Measurements from ENCODE around the gene ACY1.

Gene ACY1

GRCh38 chr3:51945926-51946705, 37.2 kb upstream of the ACY1 start:
- DNase-seq (ENCODE audit: low read depth): no peak

DNA sequence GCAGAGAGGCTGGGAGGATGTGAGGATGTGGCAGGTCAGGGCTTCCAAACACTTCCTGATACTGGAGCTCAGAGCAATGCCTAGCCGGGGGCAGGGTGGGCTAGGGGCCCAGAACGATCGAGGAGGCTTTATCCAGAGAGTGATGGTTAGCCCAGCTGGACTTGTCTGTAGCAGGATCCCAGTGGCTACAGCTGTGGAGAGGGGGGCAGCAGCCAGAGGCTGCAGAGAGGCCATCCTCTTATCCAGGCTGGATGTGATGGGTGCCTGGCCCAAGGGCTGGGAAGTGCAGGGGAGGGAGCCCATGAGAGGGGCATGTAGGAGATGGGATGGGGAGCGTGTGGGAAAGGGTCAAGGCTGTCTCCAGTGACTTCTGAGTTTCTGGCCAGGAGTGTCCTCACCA, 36.5 kb upstream of the ACY1 start:
- DNase-seq (ENCODE audit: low read depth): no peak

GRCh38 chr3:51947215-51947900, 36.0 kb upstream of the ACY1 start:
- no peak for DNase-seq (ENCODE audit: low read depth)

DNA sequence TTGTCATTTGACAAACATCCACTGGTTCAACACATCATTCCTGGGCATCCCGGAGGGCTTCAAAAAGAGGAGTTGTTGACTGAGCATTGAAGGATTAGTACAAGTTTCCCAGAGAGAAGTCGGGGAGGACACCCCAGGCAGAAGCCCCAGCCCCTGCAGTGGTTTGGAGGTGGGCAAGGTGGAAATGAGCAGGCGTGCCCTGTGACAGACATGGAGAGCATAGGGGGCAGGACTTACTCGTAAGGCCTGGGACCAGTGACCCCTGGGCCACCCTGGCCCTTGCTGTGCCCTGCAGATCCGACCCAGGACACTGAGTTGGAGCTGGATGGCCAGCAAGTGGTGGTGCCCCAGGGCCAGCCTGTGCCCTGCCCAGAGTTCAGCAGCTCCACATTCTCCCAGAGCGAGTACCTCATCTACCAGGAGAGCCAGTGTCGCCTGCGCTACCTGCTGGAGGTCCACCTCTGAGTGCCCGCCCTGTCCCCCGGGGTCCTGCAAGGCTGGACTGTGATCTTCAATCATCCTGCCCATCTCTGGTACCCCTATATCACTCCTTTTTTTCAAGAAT, 35.2 kb upstream of the ACY1 start:
- DNase-seq (ENCODE audit: low read depth): no peak

DNA sequence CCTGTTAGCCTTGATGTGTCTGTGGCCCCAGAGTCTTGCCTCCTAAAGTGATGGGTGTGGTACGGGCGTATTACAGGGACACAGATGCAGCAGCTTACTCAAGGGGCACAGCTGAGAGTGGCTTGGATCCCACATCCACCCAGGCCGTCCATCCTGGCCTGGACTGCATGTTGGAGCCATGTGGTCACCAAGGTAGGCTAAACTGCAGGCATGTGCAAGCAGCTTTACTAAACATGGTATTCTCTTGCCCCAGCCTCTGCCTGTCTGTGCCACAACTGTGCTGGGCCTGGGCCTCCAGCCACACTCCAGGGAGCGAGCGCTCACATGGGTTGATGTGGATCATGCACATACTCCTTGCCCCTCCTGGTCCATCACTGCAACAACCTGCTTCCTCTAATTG, 34.2 kb upstream of the ACY1 start:
- DNase-seq (ENCODE audit: low read depth): no peak

GRCh38 chr3:51950899-51951298, 32.4 kb upstream of the ACY1 start:
- no peak for DNase-seq (ENCODE audit: low read depth)

DNA sequence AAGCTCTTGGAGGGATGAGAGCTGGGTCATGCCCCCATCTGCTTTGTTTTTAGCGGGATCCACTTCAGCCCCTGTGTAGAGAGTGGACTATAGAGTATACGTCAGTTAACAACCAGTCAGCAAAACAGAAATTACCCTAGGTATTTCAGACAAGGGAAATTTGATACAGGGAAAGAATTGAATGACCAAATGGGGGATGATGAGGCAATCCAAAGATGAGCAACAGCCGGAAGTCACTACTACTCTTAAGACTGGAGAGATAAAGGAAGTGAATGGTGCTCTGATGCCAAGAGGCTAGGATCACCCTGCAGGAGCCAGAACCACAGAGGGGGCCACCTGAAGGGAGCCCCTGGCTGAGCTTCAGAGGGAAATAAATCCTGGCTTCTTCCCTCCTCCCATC, 29.9 kb upstream of the ACY1 start:
- DNase-seq (ENCODE audit: low read depth): peak; percentile 52

DNA sequence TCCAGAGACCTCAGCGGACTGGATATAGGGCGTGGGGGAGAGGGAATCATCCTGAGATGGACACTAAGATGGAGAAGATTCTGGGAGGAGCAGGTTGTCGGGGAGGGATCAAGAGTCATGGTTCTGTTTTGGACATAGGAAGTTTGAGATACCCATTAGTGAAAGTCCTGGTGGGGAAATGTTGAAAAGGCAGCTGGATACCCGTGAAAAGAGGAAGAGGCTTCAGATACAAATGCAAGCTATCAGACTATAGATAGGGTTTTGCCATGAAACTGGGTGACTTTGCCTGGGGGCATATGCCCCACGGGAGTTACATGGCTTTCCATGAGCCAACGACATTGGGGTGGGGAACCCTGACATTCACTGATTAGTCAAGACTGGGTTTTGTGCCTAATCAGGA, 29.2 kb upstream of the ACY1 start:
- no peak for DNase-seq (ENCODE audit: low read depth)

DNA sequence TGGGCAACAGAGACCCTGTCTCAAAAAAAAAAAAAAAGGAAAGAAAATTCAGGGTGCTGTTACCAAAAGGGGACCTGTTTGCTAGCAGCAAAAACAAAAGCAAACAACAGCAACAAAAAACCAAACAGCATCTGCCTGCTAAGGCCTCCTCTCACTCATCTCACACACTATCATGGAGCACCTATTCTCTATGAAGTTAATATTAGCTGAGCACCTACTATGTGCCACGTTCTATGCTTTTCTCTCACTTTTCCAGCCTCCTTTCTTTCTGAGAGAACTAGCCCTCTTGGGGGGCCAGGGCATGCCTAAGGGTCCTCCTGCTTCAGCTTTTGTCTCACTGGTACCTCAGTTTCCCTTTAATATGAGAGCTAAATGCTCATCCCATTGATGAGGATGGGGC, 28.6 kb upstream of the ACY1 start:
- DNase-seq (ENCODE audit: low read depth): no peak

DNA sequence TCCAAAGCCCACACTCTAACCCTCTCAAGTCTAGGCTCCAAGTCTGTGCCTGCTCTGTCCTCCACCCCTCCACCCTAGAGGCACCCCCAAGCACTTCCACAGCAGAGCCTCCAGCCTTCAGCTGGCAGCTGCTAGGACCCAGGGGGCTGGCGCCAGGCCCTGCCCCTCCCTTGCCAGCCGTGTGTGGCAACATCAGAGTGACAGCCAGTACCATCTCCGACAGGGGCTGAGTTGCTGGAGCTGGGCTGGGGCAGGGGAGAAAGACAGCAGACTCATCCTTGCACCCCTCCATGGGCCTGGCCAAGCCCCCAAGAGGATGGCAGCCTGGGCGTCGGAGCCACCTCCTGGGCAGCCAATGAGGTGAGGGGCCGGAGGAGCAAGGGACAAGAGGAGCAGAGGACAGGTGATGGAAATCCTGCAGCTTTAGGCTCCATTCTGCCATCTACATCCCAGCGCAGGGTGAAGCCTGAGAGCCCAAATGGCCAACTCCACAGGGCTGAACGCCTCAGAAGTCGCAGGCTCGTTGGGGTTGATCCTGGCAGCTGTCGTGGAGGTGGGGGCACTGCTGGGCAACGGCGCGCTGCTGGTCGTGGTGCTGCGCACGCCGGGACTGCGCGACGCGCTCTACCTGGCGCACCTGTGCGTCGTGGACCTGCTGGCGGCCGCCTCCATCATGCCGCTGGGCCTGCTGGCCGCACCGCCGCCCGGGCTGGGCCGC, 28.0 kb upstream of the ACY1 start, which contains the start of gene GPR62:
Gene GPR62 (plus strand): TSS at position 207 of the 718 bp plus-strand sequence. CDS start 272 bp downstream, at position 479.
- DNase-seq (ENCODE audit: low read depth): no peak

DNA sequence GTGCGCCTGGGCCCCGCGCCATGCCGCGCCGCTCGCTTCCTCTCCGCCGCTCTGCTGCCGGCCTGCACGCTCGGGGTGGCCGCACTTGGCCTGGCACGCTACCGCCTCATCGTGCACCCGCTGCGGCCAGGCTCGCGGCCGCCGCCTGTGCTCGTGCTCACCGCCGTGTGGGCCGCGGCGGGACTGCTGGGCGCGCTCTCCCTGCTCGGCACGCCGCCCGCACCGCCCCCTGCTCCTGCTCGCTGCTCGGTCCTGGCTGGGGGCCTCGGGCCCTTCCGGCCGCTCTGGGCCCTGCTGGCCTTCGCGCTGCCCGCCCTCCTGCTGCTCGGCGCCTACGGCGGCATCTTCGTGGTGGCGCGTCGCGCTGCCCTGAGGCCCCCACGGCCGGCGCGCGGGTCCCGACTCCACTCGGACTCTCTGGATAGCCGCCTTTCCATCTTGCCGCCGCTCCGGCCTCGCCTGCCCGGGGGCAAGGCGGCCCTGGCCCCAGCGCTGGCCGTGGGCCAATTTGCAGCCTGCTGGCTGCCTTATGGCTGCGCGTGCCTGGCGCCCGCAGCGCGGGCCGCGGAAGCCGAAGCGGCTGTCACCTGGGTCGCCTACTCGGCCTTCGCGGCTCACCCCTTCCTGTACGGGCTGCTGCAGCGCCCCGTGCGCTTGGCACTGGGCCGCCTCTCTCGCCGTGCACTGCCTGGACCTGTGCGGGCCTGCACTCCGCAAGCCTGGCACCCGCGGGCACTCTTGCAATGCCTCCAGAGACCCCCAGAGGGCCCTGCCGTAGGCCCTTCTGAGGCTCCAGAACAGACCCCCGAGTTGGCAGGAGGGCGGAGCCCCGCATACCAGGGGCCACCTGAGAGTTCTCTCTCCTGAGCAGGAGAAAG, 27.2 kb upstream of the ACY1 start:
- no peak for DNase-seq (ENCODE audit: low read depth)

- no peak for DNase-seq (ENCODE audit: low read depth)
Observed at GRCh38 chr3:51957520-51958205, 25.7 kb upstream of the ACY1 start.

GRCh38 chr3:51958603-51959521, 24.5 kb upstream of the ACY1 start:
- no peak for DNase-seq (ENCODE audit: low read depth)

GRCh38 chr3:51959651-51960050, 23.7 kb upstream of the ACY1 start:
- no peak for DNase-seq (ENCODE audit: low read depth)

DNA sequence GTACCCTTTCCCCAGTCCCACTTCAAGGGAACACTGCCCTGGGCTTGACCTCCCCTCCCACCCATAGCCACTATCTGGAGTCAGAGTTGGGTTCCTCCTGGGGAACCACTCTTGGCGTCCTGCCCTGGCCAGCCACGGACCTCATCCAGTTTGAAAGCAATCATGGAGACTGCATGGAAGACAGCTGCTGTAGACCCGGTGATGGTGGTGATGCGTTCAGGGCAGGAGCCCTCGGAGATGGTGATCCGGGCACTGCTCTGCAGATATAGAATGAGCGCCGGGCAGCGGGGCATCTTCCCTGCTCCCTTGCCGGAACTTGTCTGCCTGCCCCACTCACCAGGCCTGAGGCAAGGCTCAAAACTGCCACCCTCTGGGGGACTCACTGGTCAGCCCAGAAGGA, 22.9 kb upstream of the ACY1 start:
- DNase-seq (ENCODE audit: low read depth): no peak

GRCh38 chr3:51961011-51961410, 22.3 kb upstream of the ACY1 start:
- no peak for DNase-seq (ENCODE audit: low read depth)

GRCh38 chr3:51961602-51962569, 21.4 kb upstream of the ACY1 start:
- no peak for DNase-seq (ENCODE audit: low read depth)

DNA sequence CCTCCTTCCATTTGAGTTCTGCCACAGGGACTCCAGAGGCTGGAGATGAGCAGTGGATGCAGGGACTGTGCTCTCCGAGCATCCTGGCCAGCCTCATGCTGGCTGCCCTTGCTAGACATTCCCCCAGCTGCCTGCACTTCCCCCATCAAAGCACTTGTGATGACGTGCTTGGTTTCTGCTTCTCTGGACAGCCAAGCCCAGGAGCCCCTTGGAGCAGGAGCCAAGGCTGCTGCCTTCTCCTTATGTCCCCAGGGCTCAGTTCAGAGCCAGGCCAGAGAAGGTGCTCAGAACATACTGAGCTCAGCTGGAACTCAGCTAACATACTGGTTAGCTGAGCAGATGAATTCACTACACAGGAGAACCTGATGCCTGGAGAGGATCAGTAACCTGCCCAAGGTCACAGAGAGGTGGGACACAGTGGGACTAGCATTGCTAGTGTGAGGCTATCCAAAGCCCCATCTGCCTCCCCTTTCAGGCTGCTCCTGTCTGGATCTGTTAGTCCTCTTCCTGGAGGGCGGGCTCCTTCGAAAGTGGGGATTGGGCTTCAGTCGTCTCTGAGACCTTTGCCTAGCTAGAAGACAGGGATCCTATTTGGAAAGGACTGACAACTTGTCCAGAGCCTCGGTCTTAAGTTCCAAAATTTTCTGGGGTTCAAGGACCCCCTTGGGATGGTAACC, 20.3 kb upstream of the ACY1 start:
- no peak for DNase-seq (ENCODE audit: low read depth)
